ENCODE measurements around the gene ZYX. TPM values are rescaled to one million over a fixed set of nuclear protein-coding genes. Genes with fewer than 3 reads are reported as not detected.

The ZYX gene
- total and polyA plus RNA-seq, 9 of the 15 experiments (the other 6 are each of a cell fraction or from before 2014, with no cell fraction given), result 1.8 to 130 (median 15.7) TPM

DNA sequence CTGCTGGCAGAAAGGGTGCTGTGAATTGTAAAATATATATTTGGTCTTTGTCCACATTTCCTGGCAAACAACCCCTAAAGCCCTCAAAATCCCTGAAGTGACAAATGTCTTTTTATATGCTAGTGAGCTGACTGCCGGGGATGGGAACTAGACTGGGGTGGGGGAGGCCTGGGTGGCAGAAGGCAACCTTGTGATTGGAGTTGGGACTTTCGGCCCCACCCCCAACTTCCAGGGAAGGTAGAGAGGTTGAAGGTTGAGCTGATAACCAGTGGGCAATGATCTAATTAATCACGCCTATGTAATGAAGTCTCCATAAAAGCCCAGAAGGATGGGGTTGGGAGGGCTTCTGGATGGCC, 24.8 kb downstream of the ZYX start:
- DNase-seq (ENCODE audit: extremely low read depth in 1 of 4, low spot score in 3 of 4), result no peak
- TF ChIP-seq TFAM (CRISPR knock-in tag; conservative IDR thresholded peaks at IDR 0.05), result no peak
- ATAC-seq, result no peak

DNA sequence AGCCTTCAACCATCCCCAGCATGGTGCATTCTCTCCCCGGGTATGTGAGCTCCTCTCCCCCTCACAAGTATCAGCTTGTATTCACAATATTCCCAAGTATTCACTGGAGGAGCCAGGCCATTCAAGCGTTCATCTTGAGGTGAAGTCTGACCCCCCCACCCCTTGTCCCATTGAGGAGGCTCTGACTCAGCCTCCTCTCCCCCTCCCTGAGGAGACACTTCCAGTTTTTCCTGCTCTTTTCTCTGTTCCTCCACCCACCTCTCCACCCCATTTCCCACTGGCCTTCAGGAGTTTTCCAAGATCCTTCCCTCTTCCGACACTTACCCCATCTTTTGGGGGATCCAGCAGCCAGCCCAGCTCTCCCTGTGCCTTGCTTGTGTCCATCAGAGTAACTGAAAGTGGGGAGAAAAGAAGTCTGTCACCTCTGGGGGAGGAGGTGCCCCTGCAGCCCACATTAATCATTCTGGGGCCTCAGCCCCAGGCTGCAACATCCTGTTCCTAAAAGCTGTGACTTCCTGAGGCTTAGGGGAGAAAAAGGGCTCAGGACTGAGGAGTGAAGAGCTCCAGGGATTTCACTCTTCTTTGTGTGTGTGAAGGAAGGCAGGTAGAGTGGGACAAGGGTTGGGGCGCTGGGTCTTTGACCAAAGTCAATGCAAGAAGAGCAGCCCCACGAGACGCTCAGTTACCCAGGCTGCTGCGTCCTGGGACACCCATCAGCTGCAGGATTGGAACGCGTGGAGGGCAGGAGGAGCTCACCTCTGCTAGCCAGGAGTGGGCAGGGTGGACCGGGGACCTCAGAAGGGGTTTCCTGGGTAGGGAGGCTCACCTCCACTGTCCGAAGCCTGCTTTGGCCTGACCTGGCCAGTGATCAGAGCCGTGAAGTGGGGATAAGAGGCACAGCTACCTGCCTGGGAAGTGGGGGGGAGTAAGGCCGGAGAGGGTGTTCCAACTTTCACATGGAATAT, 26.4 kb downstream of the ZYX start:
- Histone ChIP-seq H4K20me1 (replicated peaks; ENCODE audit: control insufficient read depth, insufficient read depth, low read length) (0 out of 2 replicates have a peak, but pooled peaks cover 3% of the 10 kb centered on the region), H3K27ac (ENCODE audit: extremely low read depth, low read depth, low read length) (no peak overlapping the region), H3K4me3 (no peak overlapping the region), H3K4me2 (ENCODE audit: insufficient read depth, low read length) (no peak overlapping the region), H3K4me1 (replicated peaks in 1 of 2; ENCODE audit: control insufficient read depth in 2 of 2, insufficient read depth in 2 of 2, low read length in 2 of 2) (peaks cover 0 to 7% of the 10 kb centered on the region in 2 experiments; a peak in 3 of 5 replicates), H3K27me3 (ENCODE audit: control insufficient read depth in 2 of 2, insufficient read depth in 2 of 2, low read length in 2 of 2) (peaks cover 42 to 57% of the 10 kb centered on the region in 2 experiments), H2AFZ (ENCODE audit: low read depth, low read length) (no peak overlapping the region), H3K9me1 (ENCODE audit: control insufficient read depth, insufficient read depth, low read length) (no peaks in the 10 kb centered on the region), H3K79me2 (ENCODE audit: control insufficient read depth, insufficient read depth, low read length) (no peaks in the 10 kb centered on the region), H3K9me3 (replicated peaks; ENCODE audit: control insufficient read depth, insufficient read depth, low read depth, low read length) (no peaks in the 10 kb centered on the region), H3K9ac (ENCODE audit: insufficient read depth in 1 of 2, low read depth in 2 of 2, low read length in 2 of 2) (peak overlapping the region in 1 of 2 experiments; percentile 17; a peak in 1 of 4 replicates), H3K36me3 (ENCODE audit: control insufficient read depth, insufficient read depth, low read length) (no peaks in the 10 kb centered on the region)
- WGBS (ENCODE audit: insufficient coverage, low coverage, missing lambda C conversion rate), result 19% methylated on average over 13 of the region's 13 CpGs
- peak in 1 of 4 experiments; percentile 35 for DNase-seq (ENCODE audit: extremely low read depth in 1 of 4, low spot score in 3 of 4)
- ChIA-PET CTCF (ENCODE audit: low intra/inter-chr PET ratio) (no interaction called here), POLR2A (interaction anchor here (0.5 to 10.7 kb wide), 7 partner anchors 16 to 179 kb away, joined by 3 to 131 read pairs (median 4); no protein-coding TSS in a partner anchor)
- no peak for FAIRE-seq
- intact Hi-C loops (cut with micrococcal nuclease), result no loop called here
- in situ Hi-C loops (cut with MboI), result no loop called here
- ATAC-seq, result peak; percentile 17
- BruUV-seq (replicated peaks), result no TSS peak
- TF ChIP-seq ZNF232 (CRISPR knock-in tag; IDR thresholded peaks at IDR 0.05) (no peak), U2AF2 (optimal IDR thresholded peaks at IDR 0.05; ENCODE audit: low read depth, low read length) (no peak), ZNF764 (CRISPR knock-in tag; IDR thresholded peaks at IDR 0.05; ENCODE audit: low read depth) (no peak), GABPA (tag; conservative IDR thresholded peaks at IDR 0.05; ENCODE audit: low read depth) (0 out of 2 replicates have a peak, but pooled peaks have one; percentile 24)
- TF ChIP-seq, protein P1, sequence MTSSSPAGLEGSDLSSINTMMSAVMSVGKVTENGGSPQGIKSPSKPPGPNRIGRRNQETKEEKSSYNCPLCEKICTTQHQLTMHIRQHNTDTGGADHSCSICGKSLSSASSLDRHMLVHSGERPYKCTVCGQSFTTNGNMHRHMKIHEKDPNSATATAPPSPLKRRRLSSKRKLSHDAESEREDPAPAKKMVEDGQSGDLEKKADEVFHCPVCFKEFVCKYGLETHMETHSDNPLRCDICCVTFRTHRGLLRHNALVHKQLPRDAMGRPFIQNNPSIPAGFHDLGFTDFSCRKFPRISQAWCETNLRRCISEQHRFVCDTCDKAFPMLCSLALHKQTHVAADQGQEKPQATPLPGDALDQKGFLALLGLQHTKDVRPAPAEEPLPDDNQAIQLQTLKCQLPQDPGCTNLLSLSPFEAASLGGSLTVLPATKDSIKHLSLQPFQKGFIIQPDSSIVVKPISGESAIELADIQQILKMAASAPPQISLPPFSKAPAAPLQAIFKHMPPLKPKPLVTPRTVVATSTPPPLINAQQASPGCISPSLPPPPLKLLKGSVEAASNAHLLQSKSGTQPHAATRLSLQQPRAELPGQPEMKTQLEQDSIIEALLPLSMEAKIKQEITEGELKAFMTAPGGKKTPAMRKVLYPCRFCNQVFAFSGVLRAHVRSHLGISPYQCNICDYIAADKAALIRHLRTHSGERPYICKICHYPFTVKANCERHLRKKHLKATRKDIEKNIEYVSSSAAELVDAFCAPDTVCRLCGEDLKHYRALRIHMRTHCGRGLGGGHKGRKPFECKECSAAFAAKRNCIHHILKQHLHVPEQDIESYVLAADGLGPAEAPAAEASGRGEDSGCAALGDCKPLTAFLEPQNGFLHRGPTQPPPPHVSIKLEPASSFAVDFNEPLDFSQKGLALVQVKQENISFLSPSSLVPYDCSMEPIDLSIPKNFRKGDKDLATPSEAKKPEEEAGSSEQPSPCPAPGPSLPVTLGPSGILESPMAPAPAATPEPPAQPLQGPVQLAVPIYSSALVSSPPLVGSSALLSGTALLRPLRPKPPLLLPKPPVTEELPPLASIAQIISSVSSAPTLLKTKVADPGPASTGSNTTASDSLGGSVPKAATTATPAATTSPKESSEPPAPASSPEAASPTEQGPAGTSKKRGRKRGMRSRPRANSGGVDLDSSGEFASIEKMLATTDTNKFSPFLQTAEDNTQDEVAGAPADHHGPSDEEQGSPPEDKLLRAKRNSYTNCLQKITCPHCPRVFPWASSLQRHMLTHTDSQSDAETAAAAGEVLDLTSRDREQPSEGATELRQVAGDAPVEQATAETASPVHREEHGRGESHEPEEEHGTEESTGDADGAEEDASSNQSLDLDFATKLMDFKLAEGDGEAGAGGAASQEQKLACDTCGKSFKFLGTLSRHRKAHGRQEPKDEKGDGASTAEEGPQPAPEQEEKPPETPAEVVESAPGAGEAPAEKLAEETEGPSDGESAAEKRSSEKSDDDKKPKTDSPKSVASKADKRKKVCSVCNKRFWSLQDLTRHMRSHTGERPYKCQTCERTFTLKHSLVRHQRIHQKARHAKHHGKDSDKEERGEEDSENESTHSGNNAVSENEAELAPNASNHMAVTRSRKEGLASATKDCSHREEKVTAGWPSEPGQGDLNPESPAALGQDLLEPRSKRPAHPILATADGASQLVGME (CRISPR knock-in tag; IDR thresholded peaks at IDR 0.05), result no peak

More for the DNA sequence above, 24.8 kb downstream of the ZYX start:
- Histone ChIP-seq H3K79me2 (ENCODE audit: control insufficient read depth, insufficient read depth, low read length) (no peaks in the 10 kb centered on the region), H4K20me1 (replicated peaks; ENCODE audit: control insufficient read depth, insufficient read depth, low read length) (0 out of 2 replicates have a peak, but pooled peaks cover 3% of the 10 kb centered on the region), H2AFZ (ENCODE audit: low read depth, low read length) (no peak overlapping the region), H3K9me3 (replicated peaks; ENCODE audit: control insufficient read depth, insufficient read depth, low read depth, low read length) (no peaks in the 10 kb centered on the region), H3K27me3 (ENCODE audit: control insufficient read depth in 2 of 2, insufficient read depth in 2 of 2, low read length in 2 of 2) (peaks cover 55 to 70% of the 10 kb centered on the region in 2 experiments), H3K27ac (ENCODE audit: extremely low read depth, low read depth, low read length) (no peak overlapping the region), H3K4me1 (replicated peaks in 1 of 2; ENCODE audit: control insufficient read depth in 2 of 2, insufficient read depth in 2 of 2, low read length in 2 of 2) (peaks cover 0 to 7% of the 10 kb centered on the region in 2 experiments; a peak in 3 of 5 replicates), H3K4me2 (ENCODE audit: insufficient read depth, low read length) (no peak overlapping the region), H3K9me1 (ENCODE audit: control insufficient read depth, insufficient read depth, low read length) (no peaks in the 10 kb centered on the region), H3K36me3 (ENCODE audit: control insufficient read depth, insufficient read depth, low read length) (no peaks in the 10 kb centered on the region), H3K4me3 (no peak overlapping the region), H3K9ac (ENCODE audit: insufficient read depth in 1 of 2, low read depth in 2 of 2, low read length in 2 of 2) (no peak overlapping the region)
- no peak for FAIRE-seq
- in situ Hi-C loops (cut with MboI), result no loop called here
- WGBS (ENCODE audit: insufficient coverage, low coverage, missing lambda C conversion rate), result 8% methylated on average over 3 of the region's 3 CpGs
- intact Hi-C loops (cut with micrococcal nuclease), result no loop called here
- no TSS peak for BruUV-seq (replicated peaks)
- POLR2A ChIA-PET, result interaction anchor here (0.8 to 10.7 kb wide), 3 partner anchors 14 to 26 kb away, joined by 3 to 131 read pairs (median 5); no protein-coding TSS in a partner anchor
- CTCF ChIA-PET (ENCODE audit: low intra/inter-chr PET ratio), result no interaction called here

All from K562 (cell line).